ENCODE results near the gene LRRC8E. TPM values are rescaled to one million over a fixed set of nuclear protein-coding genes. Genes with fewer than 3 reads are reported as not detected.

LRRC8E gene
- total RNA-seq, 4 donors from 2014 or later, result 0.79 to 6.5 (median 3.0) TPM

- TF ChIP-seq CTCF (IDR thresholded peaks at IDR 0.05), result no peak
- DNase-seq (ENCODE audit: low spot score) (no peak), ATAC-seq (ENCODE audit: low FRiP score) (no peak)
Measured at GRCh38 chr19:7940841-7941240, 52.5 kb downstream of the LRRC8E start.

- TF ChIP-seq CTCF (IDR thresholded peaks at IDR 0.05), result no peak
- DNase-seq (ENCODE audit: low spot score), result no peak
- no peak for ATAC-seq (ENCODE audit: low FRiP score)
Measured at GRCh38 chr19:7941895-7942596, 53.7 kb downstream of the LRRC8E start.

GRCh38 chr19:7942981-7943443 lies 54.7 kb downstream of the LRRC8E start:
- no peak for TF ChIP-seq CTCF (IDR thresholded peaks at IDR 0.05)
- ATAC-seq (ENCODE audit: low FRiP score), result no peak

GRCh38 chr19:7943444-7944176 lies 55.3 kb downstream of the LRRC8E start, which contains the start of gene TIMM44:
Gene TIMM44, minus strand, starts transcription at chr19:7943666. Its CDS starts 15 bp downstream, at chr19:7943651.
- ATAC-seq (ENCODE audit: low FRiP score) (peak; percentile 99), DNase-seq (ENCODE audit: low spot score) (peak; percentile 95)
- no peak for TF ChIP-seq CTCF (IDR thresholded peaks at IDR 0.05)

More at GRCh38 chr19:7942981-7943443, 54.7 kb downstream of the LRRC8E start:
- no peak for DNase-seq (ENCODE audit: low spot score)

GRCh38 chr19:7944177-7944761 lies 56.0 kb downstream of the LRRC8E start:
- ATAC-seq (ENCODE audit: low FRiP score) (peak; percentile 35), DNase-seq (ENCODE audit: low spot score) (peak; percentile 98)

GRCh38 chr19:7947939-7948338 lies 59.6 kb downstream of the LRRC8E start:
- no peak for DNase-seq (ENCODE audit: low spot score)
- no peak for TF ChIP-seq CTCF (IDR thresholded peaks at IDR 0.05)

More at GRCh38 chr19:7944177-7944761, 56.0 kb downstream of the LRRC8E start:
- TF ChIP-seq CTCF (IDR thresholded peaks at IDR 0.05), result peak in 1 of 3 donors; percentile 69

More at GRCh38 chr19:7947939-7948338, 59.6 kb downstream of the LRRC8E start:
- ATAC-seq (ENCODE audit: low FRiP score), result no peak

Other genes starting within 250 kb of the LRRC8E start
- gene RETN, start 219.5 kb upstream of the LRRC8E start, total RNA-seq, result 1 to 10 TPM in 1 of 4 donors, not detected in 3; 1.6 TPM
- gene MCEMP1, start 211.4 kb upstream of the LRRC8E start, total RNA-seq, result 1 to 10 TPM; 2.2 to 6.5 (median 3.4) TPM
- gene TRAPPC5, start 207.7 kb upstream of the LRRC8E start, total RNA-seq, result 10 to 100 TPM; 54.1 to 83.6 (median 76.7) TPM
- gene FCER2, start 186.4 kb upstream of the LRRC8E start, total RNA-seq, result 1 to 10 TPM in 2 of 4 donors, under 1 TPM in 2; 0.65 to 1.8 (median 1.0) TPM
- gene CLEC4G, start 156.4 kb upstream of the LRRC8E start, total RNA-seq, result 1 to 10 TPM; 2.3 to 9.3 (median 6.0) TPM
- gene CD209, start 141.0 kb upstream of the LRRC8E start, total RNA-seq, result 10 to 100 TPM; 12.7 to 21.8 (median 17.2) TPM
- gene CLEC4M, start 125.3 kb upstream of the LRRC8E start, total RNA-seq, result under 1 TPM in 2 of 4 donors, not detected in 2; 0.56 to 0.93 TPM
- 10 to 100 TPM in 1 of 4 donors, 1 to 10 TPM in 3; 6.9 to 10.8 (median 7.9) TPM for gene EVI5L, start 58.3 kb upstream of the LRRC8E start, total RNA-seq
- not detected for gene PRR36, start 14.1 kb upstream of the LRRC8E start, total RNA-seq
- gene MAP2K7, start 15.4 kb downstream of the LRRC8E start, total RNA-seq, result 10 to 100 TPM; 12.9 to 13.7 (median 13.6) TPM
- gene TGFBR3L, start 26.3 kb downstream of the LRRC8E start, total RNA-seq, result not detected
- gene SNAPC2, start 31.8 kb downstream of the LRRC8E start, total RNA-seq, result 10 to 100 TPM in 3 of 4 donors, 1 to 10 TPM in 1; 4.7 to 13.1 (median 12.3) TPM
- gene CTXN1, start 37.6 kb downstream of the LRRC8E start, total RNA-seq, result 1 to 10 TPM in 3 of 4 donors, not detected in 1; 1.6 to 3.7 (median 2.0) TPM
- gene TIMM44, start 55.2 kb downstream of the LRRC8E start, total RNA-seq, result 10 to 100 TPM; 44.3 to 53.3 (median 47.6) TPM
- gene ELAVL1, start 117.1 kb downstream of the LRRC8E start, total RNA-seq, result 10 to 100 TPM; 23.7 to 41.1 (median 30.3) TPM
- gene CCL25, start 164.2 kb downstream of the LRRC8E start, total RNA-seq, result not detected